Panc1 (cell line): ENCODE measurements around the gene IL12RB2. TPM values are rescaled to one million over a fixed set of nuclear protein-coding genes. Genes with fewer than 3 reads are reported as not detected.

ENCODE experiments used
- ATAC-seq: fragments of 200-7000 bp; cut with Tn5 transposase; 2 replicates; pipeline ENCODE4 v1.9.1; 2020; ENCODE audit warnings: mild to moderate bottlenecking, moderate library complexity
- BruUV-seq: library from RNA; stranded (reverse); fragments of 400-500 nt; replicated peaks from 2 replicates; lab custom pipeline; 2021; lab: Mats Ljungman, UMichigan
- CTCF ChIA-PET: fragments of 300-600 bp; sonication (Branson Sonifier 250); formaldehyde crosslinking; loops from one replicate; lab custom pipeline; 2022; ENCODE audit warnings: antibody characterized with exemption; lab: Charles Lee
- POLR2A ChIA-PET: fragments of 300-600 bp; sonication (Branson Sonifier 250); formaldehyde crosslinking; loops from one replicate; lab custom pipeline; 2022; ENCODE audit warnings: antibody characterized with exemption; lab: Charles Lee
- DNase-seq: peaks from one replicate; pipeline ENCODE4 v3.0.0-alpha.2; 2010; ENCODE audit warnings: low read depth, low spot score
- H3K27ac ChIP-seq: 2 replicates; pipeline ENCODE4 v1.5.1; 2011; ENCODE audit warnings: mild to moderate bottlenecking, low read length, inconsistent platforms
- H3K27me3 ChIP-seq: fragments of 200-500 bp; sonication (Bioruptor generic); 2 replicates; pipeline ENCODE4 v1.6.0; 2014; ENCODE audit warnings: low read length, inconsistent platforms; ENCODE audit not compliant: control insufficient read depth, insufficient read depth
- H3K36me3 ChIP-seq: fragments of 200-500 bp; sonication (Bioruptor generic); 2 replicates; pipeline ENCODE4 v1.5.1; 2014; ENCODE audit warnings: inconsistent platforms, mild to moderate bottlenecking, low read length, moderate library complexity; ENCODE audit not compliant: control insufficient read depth, insufficient read depth
- H3K4me1 ChIP-seq: 2 replicates; pipeline ENCODE4 v1.5.1; 2011; ENCODE audit warnings: inconsistent platforms, mild to moderate bottlenecking, low read length, moderate library complexity; ENCODE audit not compliant: control insufficient read depth, insufficient read depth
- H3K4me3 ChIP-seq, 2 experiments: 2 replicates each; pipeline ENCODE4 v1.5.1; 2011 to 2012; ENCODE audit warnings: low read depth in 2 of 2, low read length in 2 of 2, mild to moderate bottlenecking in 2 of 2, inconsistent platforms in 1 of 2, moderate library complexity in 1 of 2
- H3K9me3 ChIP-seq: fragments of 200-500 bp; sonication (Bioruptor generic); 2 replicates; pipeline ENCODE4 v1.5.1; 2014; ENCODE audit warnings: low read depth, mild to moderate bottlenecking, inconsistent platforms, low read length, moderate library complexity; ENCODE audit not compliant: control insufficient read depth, insufficient read depth
- CTCF ChIP-seq: fragments of 450-650 bp; IDR thresholded peaks from 2 replicates; pipeline ENCODE4 v1.5.1; 2017; ENCODE audit warnings: mild to moderate bottlenecking
- POLR2AphosphoS5 ChIP-seq: IDR thresholded peaks from 2 replicates; pipeline ENCODE4 v1.6.1; 2012; ENCODE audit warnings: mild to moderate bottlenecking, low read depth, low read length, moderate library complexity
- REST ChIP-seq, 2 experiments: IDR thresholded peaks; 2 replicates each; pipeline ENCODE4 v1.6.1; 2011 to 2012; ENCODE audit warnings: low read depth in 2 of 2, control low read depth in 1 of 2, low read length in 1 of 2, mild to moderate bottlenecking in 1 of 2, moderate library complexity in 1 of 2; ENCODE audit not compliant: insufficient read depth in 1 of 2
- SIN3A ChIP-seq: IDR thresholded peaks from 2 replicates; pipeline ENCODE4 v1.6.1; 2012; ENCODE audit warnings: low read depth, mild to moderate bottlenecking, low read length, moderate library complexity, borderline replicate concordance; ENCODE audit not compliant: insufficient read depth
- TCF7L2 ChIP-seq: IDR thresholded peaks from 2 replicates; pipeline ENCODE4 v1.6.1; 2011; ENCODE audit warnings: mild to moderate bottlenecking, low read depth, low read length, inconsistent platforms
- in situ Hi-C: cut with HindIII; loops from 2 replicates; pipeline ENCODE4 v1.10.0; 2016; ENCODE audit warnings: low sequenced_read_pairs, low pct_unique_long_range_greater_than_20kb
- intact Hi-C: fragments of 100-400 bp; cut with micrococcal nuclease; formaldehyde crosslinking; loops from one replicate; pipeline ENCODE4 v1.10.0; 2022; ENCODE audit not compliant: unreplicated experiment
- total RNA-seq: library from RNA; stranded (reverse); gene quantifications from one replicate; pipeline ENCODE4 v1.2.1, GENCODE V29; 2021; ENCODE audit not compliant: unreplicated experiment

IL12RB2 gene
- total RNA-seq, 1 experiment from 2014 or later: 0.26 TPM

GRCh38 chr1:67298762-67299161 is 8.9 kb upstream of the IL12RB2 start:
- TF ChIP-seq REST (IDR thresholded peaks at IDR 0.05; ENCODE audit: insufficient read depth in 1 of 2, low read depth in 2 of 2, low read length in 1 of 2): no peak
- no peak for TF ChIP-seq CTCF
- no peak for TF ChIP-seq TCF7L2
- TF ChIP-seq SIN3A: no peak
- no peak for TF ChIP-seq POLR2AphosphoS5
- ChIA-PET POLR2A (no interaction called here), CTCF (no interaction called here)
- BruUV-seq: no TSS peak
- Histone ChIP-seq H3K36me3 (no peaks in the 10 kb centered on the region), H3K4me3 (no peak overlapping the region), H3K4me1 (no peaks in the 10 kb centered on the region), H3K27ac (no peak overlapping the region), H3K27me3 (peaks cover 5% of the 10 kb centered on the region; the same call in 1 of the 2 replicates), H3K9me3 (no peaks in the 10 kb centered on the region)
- no peak for ATAC-seq
- no peak for DNase-seq
- intact Hi-C loops (no loop called here), in situ Hi-C loops (no loop called here)

- ATAC-seq (no peak), DNase-seq (no peak)
- H3K27ac ChIP-seq: no peak overlapping the region
- H3K27me3 ChIP-seq: peaks cover 5% of the 10 kb centered on the region; the same call in 1 of the 2 replicates
- no peaks in the 10 kb centered on the region for H3K36me3 ChIP-seq
- ChIA-PET POLR2A (no interaction called here), CTCF (no interaction called here)
- intact Hi-C loops: no loop called here
- no peak overlapping the region for H3K4me3 ChIP-seq
- no TSS peak for BruUV-seq
- no peaks in the 10 kb centered on the region for H3K9me3 ChIP-seq
- no peak for TF ChIP-seq REST (IDR thresholded peaks at IDR 0.05; ENCODE audit: insufficient read depth in 1 of 2, low read depth in 2 of 2, low read length in 1 of 2)
- no peak for TF ChIP-seq POLR2AphosphoS5
- TF ChIP-seq TCF7L2: no peak
- no peak for TF ChIP-seq CTCF
- TF ChIP-seq SIN3A: no peak
- in situ Hi-C loops: no loop called here
- H3K4me1 ChIP-seq: no peaks in the 10 kb centered on the region
Measured at GRCh38 chr1:67299296-67299695, 8.4 kb upstream of the IL12RB2 start.
